SIG-M5 (cell line): ENCODE data around the gene ACO1.

Source experiments
- DNase-seq: peaks from one replicate; lab custom pipeline; 2025; lab: John Stamatoyannopoulos, UW

ACO1 gene

GRCh38 chr9:32422237-32422806 is 37.9 kb downstream of the ACO1 start:
- DNase-seq = no peak

- DNase-seq = no peak
Observed at GRCh38 chr9:32423371-32423770, 38.9 kb downstream of the ACO1 start.

GRCh38 chr9:32424616-32425015 is 40.2 kb downstream of the ACO1 start:
- DNase-seq = no peak

GRCh38 chr9:32426278-32426939 is 42.0 kb downstream of the ACO1 start:
- no peak for DNase-seq

- DNase-seq = no peak
Observed at GRCh38 chr9:32427111-32427873, 42.8 kb downstream of the ACO1 start.

- DNase-seq = no peak
Observed at GRCh38 chr9:32430720-32431119, 46.3 kb downstream of the ACO1 start.

- no peak for DNase-seq
Observed at GRCh38 chr9:32431196-32431595, 46.8 kb downstream of the ACO1 start.

GRCh38 chr9:32431940-32432555 is 47.6 kb downstream of the ACO1 start:
- DNase-seq = no peak

- DNase-seq = no peak
Observed at GRCh38 chr9:32434892-32435291, 50.4 kb downstream of the ACO1 start.

- no peak for DNase-seq
Observed at GRCh38 chr9:32441678-32442077, 57.2 kb downstream of the ACO1 start.

- DNase-seq = no peak
Observed at GRCh38 chr9:32442433-32442832, 58.0 kb downstream of the ACO1 start.

GRCh38 chr9:32449969-32450368 is 65.5 kb downstream of the ACO1 start:
- no peak for DNase-seq

- DNase-seq = no peak
Observed at GRCh38 chr9:32454280-32454679, 69.8 kb downstream of the ACO1 start.

- DNase-seq = no peak
Observed at GRCh38 chr9:32455738-32456137, 71.3 kb downstream of the ACO1 start.

- no peak for DNase-seq
Observed at GRCh38 chr9:32456564-32456963, 72.1 kb downstream of the ACO1 start.

GRCh38 chr9:32463500-32464293 is 79.3 kb downstream of the ACO1 start:
- no peak for DNase-seq

- no peak for DNase-seq
Observed at GRCh38 chr9:32468740-32469139, 84.3 kb downstream of the ACO1 start.

GRCh38 chr9:32472344-32472743 is 87.9 kb downstream of the ACO1 start:
- no peak for DNase-seq

GRCh38 chr9:32483343-32483742 is 98.9 kb downstream of the ACO1 start:
- no peak for DNase-seq

GRCh38 chr9:32486839-32487562 is 102.6 kb downstream of the ACO1 start:
- no peak for DNase-seq

GRCh38 chr9:32487981-32488380 is 103.5 kb downstream of the ACO1 start:
- DNase-seq = no peak
